KMS-11 (cell line): ENCODE measurements around the gene MCOLN1.

ENCODE experiments used
- H2AFZ ChIP-seq: fragments of 200-600 bp; sonication (generic); 2 replicates; pipeline ENCODE4 v1.6.1; 2016; ENCODE audit warnings: antibody characterized with exemption, mixed run types, low read depth
- H3K27ac ChIP-seq: fragments of 200-600 bp; sonication (generic); 2 replicates; pipeline ENCODE4 v1.6.1; 2016; ENCODE audit warnings: mild to moderate bottlenecking, mixed run types
- H3K27me3 ChIP-seq: fragments of 200-600 bp; sonication (generic); 2 replicates; pipeline ENCODE4 v1.6.1; 2017; ENCODE audit warnings: mild to moderate bottlenecking, low read depth, mixed run types, moderate library complexity; ENCODE audit not compliant: insufficient read depth
- H3K36me3 ChIP-seq: fragments of 200-600 bp; sonication (generic); 2 replicates; pipeline ENCODE4 v1.6.1; 2017; ENCODE audit warnings: mild to moderate bottlenecking, mixed run types; ENCODE audit not compliant: insufficient read depth
- H3K4me1 ChIP-seq: fragments of 200-600 bp; sonication (generic); 2 replicates; pipeline ENCODE4 v1.6.1; 2016; ENCODE audit warnings: mild to moderate bottlenecking, low read depth, mixed run types; ENCODE audit not compliant: poor library complexity, severe bottlenecking
- H3K4me2 ChIP-seq: fragments of 200-600 bp; sonication (generic); 2 replicates; pipeline ENCODE4 v1.7.0; 2016; ENCODE audit warnings: mild to moderate bottlenecking, mixed run types
- H3K4me3 ChIP-seq: fragments of 200-600 bp; sonication (generic); IDR thresholded peaks from 2 replicates; pipeline ENCODE4 v1.6.1; 2017; ENCODE audit warnings: low read depth, low read length, mixed read lengths; ENCODE audit not compliant: insufficient read depth
- H3K79me2 ChIP-seq: fragments of 200-600 bp; sonication (generic); 2 replicates; pipeline ENCODE4 v1.6.1; 2016; ENCODE audit warnings: low read depth, mixed run types; ENCODE audit not compliant: insufficient read depth
- H3K9ac ChIP-seq: fragments of 200-600 bp; sonication (generic); 2 replicates; pipeline ENCODE4 v1.6.1; 2016; ENCODE audit warnings: mild to moderate bottlenecking, mixed run types
- H4K20me1 ChIP-seq: fragments of 200-600 bp; sonication (generic); 2 replicates; pipeline ENCODE4 v1.6.1; 2016; ENCODE audit warnings: mild to moderate bottlenecking, mixed run types; ENCODE audit not compliant: insufficient read depth
- TF ChIP-seq, protein P1 (sequence below): fragments of 200-600 bp; sonication (generic); conservative IDR thresholded peaks from 2 replicates; pipeline ENCODE4 v1.6.1; 2017; ENCODE audit warnings: low read depth, mild to moderate bottlenecking, antibody characterized with exemption, low read length, moderate library complexity, mixed read lengths

Gene MCOLN1

GRCh38 chr19:7533281-7533885, 11.0 kb downstream of the MCOLN1 start:
- H2AFZ ChIP-seq, result peak overlapping the region; percentile 90

DNA sequence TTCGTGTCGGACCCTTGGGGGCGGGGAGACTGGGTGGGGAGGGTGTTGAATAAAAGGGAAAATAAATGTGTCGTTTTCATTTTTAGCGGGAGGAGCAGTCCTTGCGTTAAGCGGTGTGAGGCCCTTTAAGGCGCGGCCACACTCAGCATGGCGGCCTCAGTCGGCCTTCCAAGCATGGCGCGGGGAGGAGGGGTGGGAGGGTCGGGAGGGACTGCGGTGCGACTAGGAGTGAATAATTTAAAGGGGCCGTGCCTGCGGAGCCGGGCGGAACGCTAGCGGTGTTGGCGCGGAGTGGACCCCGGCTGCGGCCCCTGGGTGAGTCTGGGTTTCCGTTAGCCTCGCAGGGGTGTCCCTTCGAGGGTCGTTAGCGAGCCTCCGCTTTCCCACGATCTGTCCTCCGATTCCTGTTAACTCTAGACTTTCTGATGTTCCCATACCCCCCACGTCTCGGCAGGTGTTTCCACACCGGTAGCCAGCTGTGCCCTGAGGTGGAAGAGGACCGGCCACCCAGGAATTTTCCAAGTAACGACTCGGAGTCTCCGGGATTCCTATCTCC, 11.6 kb downstream of the MCOLN1 start:
- H3K4me1 ChIP-seq, result peaks cover 4% of the 10 kb centered on the region
- no peaks in the 10 kb centered on the region for H3K79me2 ChIP-seq
- H4K20me1 ChIP-seq, result no peaks in the 10 kb centered on the region
- no peak overlapping the region for H3K4me3 ChIP-seq
- peak overlapping the region; percentile 90 for H2AFZ ChIP-seq
- TF ChIP-seq, protein P1, sequence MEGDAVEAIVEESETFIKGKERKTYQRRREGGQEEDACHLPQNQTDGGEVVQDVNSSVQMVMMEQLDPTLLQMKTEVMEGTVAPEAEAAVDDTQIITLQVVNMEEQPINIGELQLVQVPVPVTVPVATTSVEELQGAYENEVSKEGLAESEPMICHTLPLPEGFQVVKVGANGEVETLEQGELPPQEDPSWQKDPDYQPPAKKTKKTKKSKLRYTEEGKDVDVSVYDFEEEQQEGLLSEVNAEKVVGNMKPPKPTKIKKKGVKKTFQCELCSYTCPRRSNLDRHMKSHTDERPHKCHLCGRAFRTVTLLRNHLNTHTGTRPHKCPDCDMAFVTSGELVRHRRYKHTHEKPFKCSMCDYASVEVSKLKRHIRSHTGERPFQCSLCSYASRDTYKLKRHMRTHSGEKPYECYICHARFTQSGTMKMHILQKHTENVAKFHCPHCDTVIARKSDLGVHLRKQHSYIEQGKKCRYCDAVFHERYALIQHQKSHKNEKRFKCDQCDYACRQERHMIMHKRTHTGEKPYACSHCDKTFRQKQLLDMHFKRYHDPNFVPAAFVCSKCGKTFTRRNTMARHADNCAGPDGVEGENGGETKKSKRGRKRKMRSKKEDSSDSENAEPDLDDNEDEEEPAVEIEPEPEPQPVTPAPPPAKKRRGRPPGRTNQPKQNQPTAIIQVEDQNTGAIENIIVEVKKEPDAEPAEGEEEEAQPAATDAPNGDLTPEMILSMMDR, result no peak
- H3K27ac ChIP-seq, result no peak overlapping the region
- peak overlapping the region; percentile 30; the same call in 1 of the 2 replicates for H3K9ac ChIP-seq
- no peaks in the 10 kb centered on the region for H3K36me3 ChIP-seq
- peak overlapping the region; percentile 94 for H3K4me2 ChIP-seq
- H3K27me3 ChIP-seq, result no peaks in the 10 kb centered on the region

More at GRCh38 chr19:7533281-7533885, 11.0 kb downstream of the MCOLN1 start:
- Histone ChIP-seq H3K27ac (no peak overlapping the region), H3K79me2 (no peaks in the 10 kb centered on the region), H3K36me3 (no peaks in the 10 kb centered on the region), H3K4me1 (peaks cover 4% of the 10 kb centered on the region), H3K9ac (peak overlapping the region; percentile 30; the same call in 1 of the 2 replicates), H3K4me2 (peak overlapping the region; percentile 51), H3K27me3 (no peaks in the 10 kb centered on the region), H4K20me1 (no peaks in the 10 kb centered on the region), H3K4me3 (no peak overlapping the region)
- TF ChIP-seq, protein P1, result no peak

- Histone ChIP-seq H4K20me1 (no peaks in the 10 kb centered on the region), H3K4me2 (peak overlapping the region; percentile 94), H3K4me1 (peaks cover 4% of the 10 kb centered on the region), H3K36me3 (no peaks in the 10 kb centered on the region), H3K4me3 (no peak overlapping the region), H3K79me2 (no peaks in the 10 kb centered on the region), H3K27me3 (no peaks in the 10 kb centered on the region), H3K27ac (no peak overlapping the region), H3K9ac (peak overlapping the region; percentile 30; the same call in 1 of the 2 replicates), H2AFZ (peak overlapping the region; percentile 90)
- TF ChIP-seq, protein P1, result no peak
Measured at GRCh38 chr19:7534531-7535046, 12.2 kb downstream of the MCOLN1 start.

DNA sequence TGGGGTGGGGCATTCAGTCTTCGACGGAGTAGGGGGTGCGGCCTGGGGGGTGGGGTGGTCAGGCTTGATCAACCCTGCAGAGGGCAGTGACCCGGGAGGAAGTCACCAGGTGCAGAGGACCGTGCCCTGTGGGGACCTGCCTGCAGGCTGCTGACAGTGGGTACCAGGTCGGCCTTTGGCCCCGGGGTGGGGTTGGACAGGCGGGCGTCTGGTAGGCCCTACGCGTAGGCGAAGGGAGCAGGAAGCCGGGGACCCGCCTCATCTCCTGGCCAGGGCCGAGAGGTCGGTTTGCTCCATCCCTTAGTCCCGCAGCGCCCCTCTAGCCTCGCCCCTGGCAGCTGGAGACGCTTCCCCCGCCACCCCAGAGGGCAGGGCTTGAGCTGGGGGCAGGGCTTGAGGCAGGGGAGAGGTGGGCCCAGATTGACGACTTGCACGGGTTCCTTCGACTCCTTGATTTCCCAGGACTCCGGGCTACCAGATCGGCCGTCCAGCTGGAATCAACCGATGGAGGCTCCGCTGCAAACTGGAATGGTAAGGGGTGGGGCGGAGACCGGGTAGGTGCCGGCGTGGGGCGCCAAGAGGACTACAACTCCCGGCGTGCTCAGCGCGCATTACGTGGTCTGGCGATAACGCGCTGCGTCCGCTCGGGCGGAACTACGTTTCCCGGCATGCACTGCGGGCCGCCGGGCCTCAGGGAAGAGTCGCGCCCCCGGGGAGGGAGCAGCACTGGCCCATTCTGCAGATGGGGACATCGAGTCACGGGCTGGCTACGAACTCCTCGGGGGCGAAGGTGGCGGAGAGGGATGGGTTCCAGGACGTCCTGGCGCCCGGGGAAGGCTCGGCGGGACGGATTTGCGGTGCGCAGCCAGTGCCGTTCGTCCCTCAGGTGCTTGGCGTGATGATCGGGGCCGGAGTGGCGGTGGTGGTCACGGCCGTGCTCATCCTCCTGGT, 12.9 kb downstream of the MCOLN1 start, which contains the start of gene PNPLA6:
Gene PNPLA6, plus strand, starts transcription at position 671 of the 951 bp plus-strand sequence. Its CDS starts 72 bp downstream, at position 743.
- peak within 1 kb of the TSS; percentile 94 for H3K4me2 ChIP-seq
- peak within 1 kb of the TSS; percentile 90 for H2AFZ ChIP-seq

More for the DNA sequence above, 12.9 kb downstream of the MCOLN1 start, which contains the start of gene PNPLA6:
- Histone ChIP-seq H3K27ac (peak within 1 kb of the TSS; percentile 26; the same call in 1 of the 2 replicates), H4K20me1 (no peaks in the 10 kb centered on the region), H3K36me3 (no peaks in the 10 kb centered on the region), H3K4me3 (no peak within 1 kb of the TSS), H3K9ac (peak within 1 kb of the TSS; percentile 30; the same call in 1 of the 2 replicates), H3K79me2 (no peaks in the 10 kb centered on the region), H3K27me3 (no peaks in the 10 kb centered on the region), H3K4me1 (peaks cover 4% of the 10 kb centered on the region)
- TF ChIP-seq, protein P1, result no peak
